ENCODE measurements around the gene NAIF1. TPM values are rescaled to one million over a fixed set of nuclear protein-coding genes. Genes with fewer than 3 reads are reported as not detected.

NAIF1 gene
- polyA plus RNA-seq, 3 donors = 4.6 to 6.5 (median 5.6) TPM

GRCh38 chr9:128061275-128061960 lies 5.7 kb downstream of the NAIF1 start:
- intact Hi-C loops (cut with micrococcal nuclease) = no loop called here
- WGBS (ENCODE audit: insufficient coverage) = 2% methylated on average over 9 of the region's 13 CpGs
- Histone ChIP-seq H3K27ac (ENCODE audit: low read depth in 1 of 2, low read length in 2 of 2) (peak overlapping the region; percentile 81 to 83), H2AFZ (ENCODE audit: insufficient read depth, low read depth, low read length, poor library complexity, severe bottlenecking) (peak overlapping the region; percentile 55), H3K9me3 (replicated peaks in 1 of 2; ENCODE audit: control insufficient read depth in 1 of 2, insufficient read depth in 1 of 2, low read length in 2 of 2) (no peaks in the 10 kb centered on the region), H3K9ac (ENCODE audit: insufficient read depth, low read length, poor library complexity, severe bottlenecking) (peak overlapping the region; percentile 10), H3K79me2 (ENCODE audit: insufficient read depth, low read length) (peaks cover 32% of the 10 kb centered on the region), H3K36me3 (replicated peaks in 1 of 2; ENCODE audit: control insufficient read depth in 1 of 2, insufficient read depth in 2 of 2, low read length in 2 of 2) (no peaks in the 10 kb centered on the region), H3K4me3 (replicated peaks in 1 of 3; ENCODE audit: low read depth in 2 of 3, low read length in 3 of 3) (peak overlapping the region in 2 of 3 experiments; percentile 10 to 56), H3K4me2 (replicated peaks; ENCODE audit: extremely low read depth, low read length, poor library complexity, severe bottlenecking) (peak overlapping the region; percentile 56), H4K20me1 (ENCODE audit: insufficient read depth, low read length) (no peaks in the 10 kb centered on the region), H3K4me1 (ENCODE audit: control insufficient read depth in 1 of 2, insufficient read depth in 2 of 2, low read length in 2 of 2) (peaks cover 66 to 75% of the 10 kb centered on the region in 2 donors), H3K27me3 (ENCODE audit: control insufficient read depth in 2 of 2, insufficient read depth in 2 of 2, low read length in 2 of 2) (no peaks in the 10 kb centered on the region)
- Mint-ChIP-seq H3K27ac (peak overlapping the region; percentile 86 to 96 (median 91)), H3K4me3 (peak overlapping the region; percentile 70 to 89), H3K9me3 (no peaks in the 10 kb centered on the region), H3K4me1 (peaks cover 69% of the 10 kb centered on the region), H3K27me3 (ENCODE audit: low read depth in 3 of 3) (peaks cover 0 to 1% (median 0%) of the 10 kb centered on the region in 3 donors), H3K36me3 (peaks cover 7 to 24% of the 10 kb centered on the region in 2 donors)
- DNase-seq = peak in 2 of 3 donors; percentile 31 to 39
- TF ChIP-seq CTCF (IDR thresholded peaks at IDR 0.05) = no peak

GRCh38 chr9:128059365-128059983 lies 7.6 kb downstream of the NAIF1 start:
- Histone ChIP-seq H3K4me3 (replicated peaks in 1 of 3; ENCODE audit: low read depth in 2 of 3, low read length in 3 of 3) (no peak overlapping the region), H3K9ac (ENCODE audit: insufficient read depth, low read length, poor library complexity, severe bottlenecking) (no peak overlapping the region), H3K79me2 (ENCODE audit: insufficient read depth, low read length) (peaks cover 13% of the 10 kb centered on the region), H3K4me1 (ENCODE audit: control insufficient read depth in 1 of 2, insufficient read depth in 2 of 2, low read length in 2 of 2) (peaks cover 66 to 75% of the 10 kb centered on the region in 2 donors), H4K20me1 (ENCODE audit: insufficient read depth, low read length) (no peaks in the 10 kb centered on the region), H3K9me3 (replicated peaks in 1 of 2; ENCODE audit: control insufficient read depth in 1 of 2, insufficient read depth in 1 of 2, low read length in 2 of 2) (no peaks in the 10 kb centered on the region), H2AFZ (ENCODE audit: insufficient read depth, low read depth, low read length, poor library complexity, severe bottlenecking) (no peak overlapping the region), H3K27ac (ENCODE audit: low read depth in 1 of 2, low read length in 2 of 2) (no peak overlapping the region), H3K27me3 (ENCODE audit: control insufficient read depth in 2 of 2, insufficient read depth in 2 of 2, low read length in 2 of 2) (no peaks in the 10 kb centered on the region), H3K36me3 (replicated peaks in 1 of 2; ENCODE audit: control insufficient read depth in 1 of 2, insufficient read depth in 2 of 2, low read length in 2 of 2) (no peaks in the 10 kb centered on the region), H3K4me2 (replicated peaks; ENCODE audit: extremely low read depth, low read length, poor library complexity, severe bottlenecking) (no peak overlapping the region)
- DNase-seq = no peak
- 97% methylated on average over 4 of the region's 6 CpGs for WGBS (ENCODE audit: insufficient coverage)
- H3K9me3 Mint-ChIP-seq = no peaks in the 10 kb centered on the region
- TF ChIP-seq CTCF (IDR thresholded peaks at IDR 0.05) = no peak
- H3K27ac Mint-ChIP-seq = peak overlapping the region in 1 of 7 donors; percentile 63
- H3K27me3 Mint-ChIP-seq (ENCODE audit: low read depth in 3 of 3) = peaks cover 0 to 1% (median 0%) of the 10 kb centered on the region in 3 donors
- H3K36me3 Mint-ChIP-seq = peaks cover 4 to 15% of the 10 kb centered on the region in 2 donors
- H3K4me3 Mint-ChIP-seq = no peak overlapping the region
- peaks cover 69% of the 10 kb centered on the region for H3K4me1 Mint-ChIP-seq
- intact Hi-C loops (cut with micrococcal nuclease) = no loop called here

Measured in CD14-positive monocyte (primary cell).